ENCODE data around the gene C6orf136.

C6orf136 gene

GRCh38 chr6:30646450-30647241, at the start of gene C6orf136:
TSS of gene C6orf136 (plus strand) at chr6:30647133. CDS start at chr6:30647232, 99 bp downstream.
- peak; percentile 92 for DNase-seq (ENCODE audit: low read depth)

- DNase-seq (ENCODE audit: low read depth) = peak; percentile 50
These were observed 49.4 kb upstream of the C6orf136 start for GRCh38 chr6:30597315-30598144.

DNA sequence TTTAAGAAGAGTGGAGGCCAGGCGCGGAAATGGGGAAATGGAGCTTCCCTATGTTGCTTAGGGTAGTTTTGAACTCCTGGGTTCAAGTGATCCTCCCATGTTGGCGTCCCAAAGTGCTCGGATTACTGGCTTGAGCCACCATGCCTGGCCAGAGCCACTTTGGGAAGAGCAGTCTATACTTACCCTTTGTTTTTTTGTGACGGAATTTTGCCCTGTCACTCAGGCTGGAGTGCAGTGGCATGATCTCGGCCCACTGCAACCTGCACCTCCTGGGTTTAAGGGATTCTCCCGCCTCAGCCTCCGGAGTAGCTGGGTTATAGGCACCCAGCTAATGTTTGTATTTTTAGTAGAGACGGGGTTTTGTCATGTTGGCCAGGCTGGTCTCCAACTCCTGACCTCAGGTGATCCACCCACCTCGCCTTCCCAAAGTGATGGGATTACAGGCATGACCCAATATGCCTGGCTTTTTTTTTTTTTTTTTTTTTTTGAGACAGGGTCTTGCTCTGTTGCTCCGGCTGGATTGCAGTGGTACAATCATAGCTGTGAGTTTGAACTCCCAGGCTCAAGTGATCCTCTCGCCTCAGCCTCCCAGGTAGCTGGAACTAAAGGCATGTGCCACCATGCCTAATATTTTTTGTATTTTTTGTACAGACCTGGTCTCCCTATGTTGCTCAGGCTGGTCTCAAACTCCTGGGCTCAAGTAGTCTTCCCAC, 47.9 kb upstream of the C6orf136 start:
- no peak for DNase-seq (ENCODE audit: low read depth)

DNA sequence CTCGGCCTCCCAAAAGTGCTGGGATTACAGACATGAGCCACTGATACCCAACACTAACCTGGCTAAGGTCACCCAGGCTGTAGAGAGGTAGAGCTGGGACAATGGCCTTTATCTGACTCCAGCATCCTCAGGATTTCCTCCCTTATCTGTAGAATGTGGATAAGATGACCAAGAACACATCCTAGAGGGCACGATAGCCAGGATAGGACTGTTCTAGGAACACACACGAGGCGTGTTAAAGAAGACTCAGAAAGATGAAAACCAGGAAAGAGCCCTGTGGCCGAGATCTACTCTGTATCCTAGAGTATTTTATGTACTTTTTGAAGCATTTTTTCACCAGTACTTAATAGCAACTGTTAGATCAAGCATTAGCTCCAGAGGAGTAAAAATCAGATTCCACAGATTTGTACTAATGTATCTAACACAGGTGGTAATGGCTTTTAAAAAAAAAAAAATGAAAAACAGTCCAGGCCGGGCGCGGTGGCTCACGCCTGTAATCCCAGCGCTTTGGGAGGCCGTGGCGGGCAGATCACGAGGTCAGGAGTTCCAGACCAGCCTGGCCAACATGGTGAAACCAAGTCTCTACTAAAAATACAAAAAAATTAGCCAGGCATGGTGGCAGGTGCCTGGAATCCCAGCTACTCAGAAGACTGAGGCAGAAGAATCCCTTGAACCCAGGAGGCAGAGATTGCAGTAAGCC, 47.2 kb upstream of the C6orf136 start:
- no peak for DNase-seq (ENCODE audit: low read depth)

DNA sequence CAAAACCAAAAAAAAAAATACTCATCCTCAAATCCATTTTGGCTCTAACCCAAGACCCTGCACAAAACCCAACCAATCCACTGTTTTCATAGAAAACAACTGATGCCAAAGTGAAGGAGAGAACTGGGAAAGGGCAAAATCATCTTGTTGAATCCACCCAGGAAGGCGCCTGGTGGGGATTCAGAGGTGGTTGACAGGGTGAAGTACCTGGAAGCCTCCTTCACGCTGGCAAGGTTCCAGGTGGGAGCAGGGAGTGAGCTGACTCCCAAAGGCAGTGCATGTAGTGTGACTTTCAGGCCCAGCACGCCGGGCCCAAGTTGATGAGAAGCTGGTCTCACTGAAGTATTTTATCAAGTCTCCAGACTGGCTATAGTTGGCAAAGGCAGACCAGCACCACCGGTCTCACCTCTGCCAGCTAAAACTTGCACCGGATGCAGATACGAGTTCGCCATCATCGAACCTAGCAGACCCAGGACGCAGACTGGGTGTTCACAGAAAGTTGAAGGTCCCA, 46.4 kb upstream of the C6orf136 start:
- DNase-seq (ENCODE audit: low read depth) = no peak

- DNase-seq (ENCODE audit: low read depth) = no peak
These were observed 45.5 kb upstream of the C6orf136 start for GRCh38 chr6:30601436-30601814.

DNA sequence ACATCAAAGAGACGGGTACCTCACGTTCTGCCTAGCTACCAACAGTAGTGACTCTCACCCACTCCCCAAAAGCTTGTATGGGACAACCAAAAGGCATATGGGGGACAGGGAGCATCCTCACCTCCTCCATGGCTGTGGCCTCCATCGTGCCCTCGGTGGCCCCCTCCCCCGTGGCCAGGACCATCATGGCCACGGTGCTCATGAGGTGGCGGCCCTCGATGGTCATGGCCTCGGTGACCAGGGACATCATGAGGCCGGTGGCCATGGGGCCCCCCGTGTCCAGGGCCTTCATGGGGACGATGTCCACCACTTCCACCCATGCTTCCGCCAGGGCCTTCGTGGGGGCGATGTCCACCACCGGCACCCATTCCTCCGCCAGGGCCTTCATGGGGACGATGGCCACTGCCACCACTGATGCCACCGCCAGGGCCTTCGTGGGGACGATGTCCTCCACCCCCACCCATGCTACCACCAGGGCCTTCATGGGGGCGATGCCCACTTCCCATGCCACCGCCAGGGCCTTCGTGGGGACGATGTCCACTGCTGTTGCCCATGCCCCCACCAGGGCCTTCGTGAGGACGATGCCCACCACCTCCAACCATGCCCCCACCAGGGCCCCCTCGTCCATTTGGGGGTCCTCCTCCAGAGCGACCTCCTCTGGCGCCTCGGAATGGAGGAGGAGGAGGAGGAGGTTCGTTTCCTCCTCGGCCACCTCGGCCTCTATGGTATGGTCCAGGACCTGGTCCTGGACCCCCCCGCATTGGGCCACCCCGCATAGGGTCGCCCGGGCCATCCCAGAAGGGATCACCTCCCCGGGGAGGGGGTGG, 44.9 kb upstream of the C6orf136 start:
- no peak for DNase-seq (ENCODE audit: low read depth)

- DNase-seq (ENCODE audit: low read depth) = no peak
These were observed 43.0 kb upstream of the C6orf136 start for GRCh38 chr6:30603961-30604360.

DNA sequence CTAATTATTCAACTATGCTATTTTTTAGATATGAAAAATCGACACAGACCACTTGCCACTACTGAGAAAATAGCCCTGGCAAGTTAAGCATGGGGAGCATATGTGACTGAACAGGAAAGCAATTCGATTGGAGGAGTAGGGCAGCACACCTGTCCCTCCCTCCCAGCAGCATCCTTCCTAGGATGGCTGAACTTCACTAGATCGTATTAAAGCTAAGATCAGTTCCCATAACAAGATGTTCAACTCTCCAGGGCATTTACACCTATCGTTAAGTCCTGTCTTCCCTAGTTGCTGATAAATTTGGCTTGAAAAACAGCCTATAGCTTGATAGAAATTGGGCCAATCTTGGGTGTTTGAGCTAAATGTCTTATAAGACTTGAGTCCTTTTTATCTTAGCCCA, 36.9 kb upstream of the C6orf136 start:
- no peak for DNase-seq (ENCODE audit: low read depth)

- DNase-seq (ENCODE audit: low read depth) = no peak
These were observed 35.6 kb upstream of the C6orf136 start for GRCh38 chr6:30611150-30611855.

DNA sequence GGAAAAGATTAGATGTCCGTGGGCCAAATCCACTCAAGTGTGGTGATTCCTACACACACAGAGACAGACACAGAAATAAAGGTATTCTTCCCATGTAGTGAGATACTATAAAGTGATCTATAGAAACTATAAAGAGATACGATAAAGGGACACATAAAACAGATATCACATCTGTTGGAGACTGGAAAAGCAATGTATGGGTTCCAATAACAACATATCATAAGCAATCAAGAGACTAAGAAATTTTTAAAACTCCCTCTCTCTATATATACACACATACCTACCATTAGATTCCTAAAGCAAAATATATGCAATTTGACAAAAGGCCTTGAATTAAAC, 35.1 kb upstream of the C6orf136 start:
- no peak for DNase-seq (ENCODE audit: low read depth)

DNA sequence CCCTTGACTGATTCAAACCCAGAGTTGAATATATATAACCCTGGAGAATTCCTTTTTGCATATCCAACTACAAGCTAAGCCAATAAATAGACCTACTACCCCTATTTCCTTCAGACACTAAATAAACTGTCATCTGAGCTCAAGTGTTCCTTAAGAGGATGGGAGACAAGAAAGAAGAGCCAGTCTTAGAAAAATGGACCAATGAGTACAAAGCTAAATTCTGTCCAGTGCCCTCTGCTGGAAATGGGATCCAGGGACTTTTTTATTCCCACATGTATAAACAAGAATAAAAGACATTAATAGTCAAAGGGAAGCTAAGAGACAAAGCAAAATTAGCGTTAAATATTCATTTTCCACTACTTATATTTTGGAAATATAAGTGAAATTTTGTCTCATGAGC, 34.7 kb upstream of the C6orf136 start:
- DNase-seq (ENCODE audit: low read depth) = no peak

DNA sequence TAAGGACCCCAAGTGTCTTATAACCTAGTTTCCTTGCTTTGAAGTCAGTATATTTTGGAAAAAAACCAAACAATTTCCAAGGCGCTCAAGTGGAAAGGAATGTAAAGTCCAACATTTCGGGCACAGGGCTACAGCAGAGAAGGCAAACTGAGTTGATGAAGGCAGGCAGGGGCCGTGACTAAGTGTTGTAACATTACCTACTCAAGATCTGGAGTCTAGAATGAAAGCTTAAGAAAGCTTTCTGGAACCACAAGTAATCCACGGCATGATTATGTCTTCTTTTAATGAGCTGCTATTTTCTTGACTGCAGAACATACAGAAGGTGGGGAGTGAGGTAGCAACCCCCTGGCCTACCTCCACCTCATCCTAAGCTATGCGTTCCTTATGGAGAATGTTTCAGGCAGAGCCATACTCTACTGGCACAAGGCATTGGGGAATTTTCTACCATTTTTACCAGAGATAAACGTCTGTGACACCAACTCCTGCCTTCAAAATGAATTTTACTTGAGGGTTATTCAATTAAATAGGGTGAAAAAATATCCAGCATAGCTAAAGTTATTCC, 34.2 kb upstream of the C6orf136 start:
- no peak for DNase-seq (ENCODE audit: low read depth)

DNA sequence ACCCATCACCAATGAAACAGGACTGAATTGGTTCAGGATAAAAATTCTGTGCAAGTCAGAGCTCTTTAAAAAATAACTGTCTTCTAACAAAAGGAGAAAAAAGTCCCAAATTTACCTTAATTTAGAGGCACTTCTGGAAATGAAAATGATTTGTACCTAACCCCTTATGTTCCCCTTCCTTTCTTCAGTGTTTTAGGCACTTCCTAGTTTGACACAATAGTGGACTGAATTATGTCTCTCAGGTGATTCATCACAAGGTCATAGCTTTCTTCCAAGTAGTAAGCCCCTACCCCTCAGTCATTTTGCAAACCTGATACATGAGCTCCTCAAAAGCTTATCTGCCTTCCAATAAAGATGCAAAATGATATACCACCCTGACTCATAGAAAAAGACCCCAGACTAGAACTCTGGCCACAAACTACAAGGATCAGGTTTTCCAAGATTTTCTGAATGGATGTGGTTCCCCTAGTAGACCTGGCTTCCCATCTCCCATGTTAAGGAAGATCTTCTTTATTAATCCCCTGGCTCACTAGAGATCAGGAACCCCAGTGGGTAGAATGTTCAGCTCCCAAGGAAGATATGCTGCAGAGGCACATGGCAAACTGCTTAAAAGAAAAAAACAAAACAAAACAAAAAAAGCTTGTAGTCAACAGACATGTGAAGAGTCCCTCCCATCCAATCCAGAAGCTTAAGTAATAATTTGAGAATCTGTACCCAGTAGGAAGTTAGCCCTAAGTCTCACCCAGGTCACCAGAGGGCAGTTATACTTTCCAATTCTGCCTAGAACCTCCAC, 33.5 kb upstream of the C6orf136 start:
- no peak for DNase-seq (ENCODE audit: low read depth)

DNA sequence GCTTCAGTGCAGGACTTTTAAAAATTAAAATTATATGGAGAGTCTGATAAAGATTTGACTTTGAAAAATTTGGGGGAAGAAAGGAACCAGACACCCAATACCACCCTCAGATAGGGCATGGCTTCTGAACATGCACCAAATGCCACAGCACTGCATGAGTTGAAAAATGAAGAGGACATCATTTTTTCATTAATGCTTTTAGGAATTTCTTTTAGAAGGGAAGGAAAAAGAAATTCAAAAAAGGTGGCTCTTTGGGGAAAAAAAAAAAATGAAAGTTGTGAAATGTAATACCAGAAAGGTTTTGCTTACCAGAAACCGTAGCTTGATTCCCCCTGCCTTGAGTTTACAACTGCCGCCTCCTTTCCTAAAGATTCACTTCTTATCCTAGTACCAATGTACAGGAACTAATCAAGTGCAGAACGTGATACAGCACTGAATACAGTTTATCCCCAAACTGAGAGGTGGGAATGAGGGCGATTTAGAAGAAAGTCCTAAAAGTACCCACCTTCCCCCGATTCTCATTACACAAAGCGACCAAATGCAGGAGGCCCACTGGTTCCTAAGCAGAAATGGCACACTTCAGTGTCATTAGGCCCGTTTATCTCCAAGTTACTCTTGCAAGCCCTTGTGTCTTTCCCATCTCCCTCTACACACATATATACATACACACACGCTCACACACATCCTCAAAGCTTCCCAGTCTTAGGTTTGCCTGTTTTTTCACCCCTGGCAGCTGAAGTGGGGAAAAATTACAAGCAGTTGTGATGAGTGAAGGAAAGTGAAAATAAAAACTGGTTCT, 32.7 kb upstream of the C6orf136 start:
- DNase-seq (ENCODE audit: low read depth) = no peak

DNA sequence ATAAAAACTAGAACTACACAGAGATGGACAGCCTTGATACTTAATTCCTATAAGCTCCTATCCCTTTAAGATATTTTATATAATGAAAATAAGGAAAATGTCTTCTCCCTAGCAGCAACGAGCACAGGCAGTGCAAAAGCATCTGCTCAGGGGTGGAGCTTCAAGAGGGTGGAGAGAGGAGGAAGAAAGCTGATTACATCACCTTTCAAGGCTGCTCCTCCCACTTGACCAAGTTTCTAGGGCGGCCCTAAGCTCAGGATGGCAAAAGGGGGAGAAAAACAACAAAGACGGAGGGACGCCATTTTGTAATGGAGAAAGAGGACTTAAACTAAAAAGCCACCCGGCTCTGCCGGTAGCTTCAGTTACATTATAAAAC, 32.1 kb upstream of the C6orf136 start:
- peak; percentile 72 for DNase-seq (ENCODE audit: low read depth)

- no peak for DNase-seq (ENCODE audit: low read depth)
These were observed 31.5 kb upstream of the C6orf136 start for GRCh38 chr6:30615219-30615957.
